HG03571 (cell line): ENCODE measurements around the gene LRRC75A.
"Not testable (repeated sequence)": the region's sequence is repeated elsewhere in the genome, so short reads cannot be mapped to it uniquely, and the experiment has no call there.

ENCODE experiments used
- ATAC-seq: cut with Tn5 transposase; IDR thresholded peaks from one replicate; pipeline ENCODE4 v1.9.1; 2021; ENCODE audit not compliant: unreplicated experiment

Gene LRRC75A

GRCh38 chr17:16455997-16456741 is 35.8 kb downstream of the LRRC75A start:
- ATAC-seq: no peak

- no peak for ATAC-seq
Observed at GRCh38 chr17:16453493-16453851, 38.5 kb downstream of the LRRC75A start.

GRCh38 chr17:16452268-16452667 is 39.7 kb downstream of the LRRC75A start:
- ATAC-seq: not testable (repeated sequence)

GRCh38 chr17:16450028-16450427 is 42.0 kb downstream of the LRRC75A start:
- ATAC-seq: no peak

- no peak for ATAC-seq
Observed at GRCh38 chr17:16449121-16449570, 42.8 kb downstream of the LRRC75A start.

- no peak for ATAC-seq
Observed at GRCh38 chr17:16448490-16448889, 43.5 kb downstream of the LRRC75A start.

GRCh38 chr17:16447676-16448075 is 44.3 kb downstream of the LRRC75A start:
- no peak for ATAC-seq

- ATAC-seq: no peak
Observed at GRCh38 chr17:16446338-16446983, 45.5 kb downstream of the LRRC75A start.

- no peak for ATAC-seq
Observed at GRCh38 chr17:16444258-16444886, 47.6 kb downstream of the LRRC75A start.

- no peak for ATAC-seq
Observed at GRCh38 chr17:16443511-16444257, 48.3 kb downstream of the LRRC75A start.

GRCh38 chr17:16442594-16443510 is 49.1 kb downstream of the LRRC75A start:
- no peak for ATAC-seq

GRCh38 chr17:16442141-16442540 is 49.9 kb downstream of the LRRC75A start:
- no peak for ATAC-seq

GRCh38 chr17:16440901-16441629 is 50.9 kb downstream of the LRRC75A start:
- ATAC-seq: no peak

GRCh38 chr17:16440354-16440753 is 51.6 kb downstream of the LRRC75A start:
- not testable (repeated sequence) for ATAC-seq

- no peak for ATAC-seq
Observed at GRCh38 chr17:16439811-16440351, 52.1 kb downstream of the LRRC75A start.

- ATAC-seq: peak; percentile 13
Observed at GRCh38 chr17:16439303-16439791, 52.6 kb downstream of the LRRC75A start.

GRCh38 chr17:16438557-16439302 is 53.3 kb downstream of the LRRC75A start:
- peak; percentile 64 for ATAC-seq

GRCh38 chr17:16438173-16438556 is 53.8 kb downstream of the LRRC75A start:
- ATAC-seq: peak; percentile 7
